NCI-H2081 (cell line): ENCODE data around the gene GATB.

ENCODE experiments used
- DNase-seq, 2 experiments: peaks; one replicate each; lab custom pipeline; 2025; lab: John Stamatoyannopoulos, UW

Gene GATB

DNA sequence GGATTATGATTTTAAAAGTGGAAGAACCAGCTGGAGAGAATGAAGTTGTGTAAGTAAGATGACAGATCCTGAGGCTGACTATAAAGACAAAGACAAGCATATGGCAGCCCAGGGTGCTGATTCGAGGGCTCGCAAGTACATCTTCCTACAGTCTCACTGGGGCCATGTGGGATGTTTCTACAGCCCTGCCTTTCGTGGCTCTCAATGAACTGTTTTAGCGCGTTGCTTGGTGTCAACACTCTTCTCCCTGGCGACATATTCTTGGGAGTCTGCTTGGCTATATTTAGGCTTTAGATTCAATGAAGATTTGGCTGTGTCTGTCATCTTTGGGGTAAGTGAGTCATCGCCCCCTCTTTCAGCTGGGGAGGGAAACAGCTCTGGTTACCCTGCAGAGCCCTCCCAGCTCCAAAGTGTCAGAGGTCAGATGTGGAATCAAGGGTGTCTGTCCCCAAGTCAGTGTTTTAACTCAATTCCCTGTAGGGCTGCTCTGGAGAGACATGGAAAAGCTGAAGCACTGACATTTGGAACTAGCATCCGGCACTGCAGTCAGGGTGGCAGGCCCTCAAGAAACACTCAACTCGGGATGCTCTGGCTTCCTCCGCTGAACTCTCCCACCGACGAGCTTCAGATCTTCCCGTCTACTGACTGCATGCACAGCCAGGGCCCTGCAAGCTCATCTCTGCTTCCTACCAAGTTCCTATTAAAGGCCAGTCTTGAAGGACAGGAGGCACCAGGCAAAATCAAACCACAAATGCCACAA lies 65.7 kb downstream of the GATB start:
- DNase-seq, result no peak

DNA sequence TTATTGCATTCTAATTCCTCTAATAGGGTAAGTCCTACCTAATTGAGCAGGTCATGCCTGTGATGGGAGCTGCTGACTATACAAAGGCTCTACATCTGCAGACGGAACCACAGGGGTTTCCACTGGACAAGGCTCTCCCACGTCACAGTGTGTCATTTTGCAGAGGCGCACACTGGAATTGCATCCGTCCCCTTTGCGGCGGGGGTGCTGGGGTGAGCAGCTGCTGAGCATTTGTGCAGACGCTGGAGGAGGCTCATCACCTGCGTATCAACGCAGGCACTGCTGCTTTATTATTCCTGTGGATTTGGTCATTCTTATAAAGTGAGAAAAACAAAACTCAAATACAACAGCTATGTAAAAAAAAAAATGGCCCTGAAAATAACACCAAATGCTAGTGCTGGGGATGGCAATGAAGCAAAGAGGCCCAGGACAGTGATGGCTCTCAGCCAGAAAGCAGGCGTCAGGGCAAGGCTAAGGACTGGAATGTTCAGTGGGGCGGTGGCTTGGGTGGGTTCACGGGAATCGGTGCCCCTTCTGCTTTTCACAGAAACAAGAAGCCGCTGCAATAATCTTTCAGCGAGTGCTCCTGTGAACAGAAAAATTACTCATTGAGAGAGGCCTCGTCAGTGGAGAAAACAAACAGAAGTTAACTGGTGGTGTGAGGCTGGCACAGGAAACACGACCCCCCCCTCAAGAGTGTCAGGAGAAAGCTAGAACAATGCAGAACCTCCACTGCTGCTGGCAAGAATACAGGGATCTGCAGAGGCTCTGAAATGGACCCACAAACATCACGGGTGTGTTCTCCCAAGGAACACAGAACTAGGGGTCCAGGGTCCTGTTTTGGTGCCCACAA lies 67.8 kb downstream of the GATB start:
- peak in 1 of 2 experiments; percentile 2 for DNase-seq

DNA sequence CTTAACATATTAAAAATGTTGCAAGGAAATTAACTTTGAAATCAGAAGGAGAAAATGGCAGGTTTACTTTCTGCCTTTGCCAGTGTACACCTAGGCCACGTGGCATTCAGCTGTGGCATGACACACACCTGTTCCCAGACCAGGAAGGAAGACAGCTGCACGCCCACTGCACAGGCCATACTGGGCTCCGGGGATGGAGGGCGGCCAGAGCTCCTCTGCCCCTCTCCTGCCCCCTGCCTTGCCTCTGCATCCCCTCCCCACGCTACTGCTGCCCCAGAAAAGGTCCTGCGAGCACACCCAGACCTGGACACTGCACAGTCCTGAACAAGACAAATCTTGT lies 68.4 kb downstream of the GATB start:
- DNase-seq, result no peak

DNA sequence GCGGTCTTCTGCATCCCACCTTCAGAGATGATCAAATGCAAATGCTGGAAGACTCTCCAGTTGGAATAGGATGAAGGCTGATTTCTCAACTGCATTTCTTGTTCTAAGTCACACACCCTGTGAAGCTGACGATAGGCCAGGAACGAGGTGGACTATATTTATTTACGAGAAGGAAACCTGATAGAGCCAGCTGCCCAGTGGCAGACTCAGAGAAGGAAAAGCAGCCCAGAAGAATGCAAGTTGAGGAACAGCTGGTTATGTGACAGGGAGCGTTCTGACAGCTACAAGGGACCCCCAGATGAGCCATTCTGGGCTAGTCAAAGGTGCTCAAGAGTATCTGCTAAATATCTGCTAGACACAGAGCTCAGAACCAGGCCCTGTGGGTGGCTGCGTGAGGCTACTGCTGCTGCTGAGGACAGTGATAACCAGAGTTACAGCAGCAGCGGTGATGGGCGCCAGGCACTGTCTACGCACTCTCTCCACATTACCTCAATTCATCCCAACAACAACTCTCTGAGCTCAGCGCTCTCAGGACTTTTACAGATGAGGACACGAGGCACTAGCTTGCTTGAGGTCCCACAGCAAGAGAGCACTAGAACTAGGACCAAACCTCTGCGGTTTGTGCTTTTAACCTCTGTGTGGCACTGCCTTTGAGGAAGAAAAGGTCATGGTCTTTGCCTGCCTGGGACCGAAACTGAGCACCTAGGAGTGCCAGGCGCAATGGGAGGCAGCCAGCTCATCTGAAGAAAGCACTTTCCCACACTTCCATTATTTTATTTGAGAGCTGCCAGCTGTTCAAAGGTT lies 69.0 kb downstream of the GATB start:
- no peak for DNase-seq

DNA sequence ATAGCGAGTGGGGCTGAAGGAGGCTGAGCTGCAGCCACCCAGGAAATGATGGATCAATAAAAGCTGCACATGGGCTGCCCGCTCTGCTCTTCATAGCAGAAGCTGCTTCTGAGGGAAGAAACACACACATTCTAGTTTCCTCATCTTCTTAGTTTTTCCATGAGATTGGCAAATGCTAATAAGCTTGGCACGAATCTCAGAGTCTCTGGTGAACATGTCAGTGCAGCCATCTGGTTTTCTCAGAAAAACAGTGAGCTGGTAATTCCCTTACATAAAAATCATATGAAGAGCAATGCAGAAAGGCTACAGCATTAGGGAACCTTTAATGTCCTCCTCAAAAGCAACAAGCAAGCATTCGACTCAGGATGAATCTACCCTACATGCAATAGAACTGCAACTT lies 69.9 kb downstream of the GATB start:
- DNase-seq, result no peak

DNA sequence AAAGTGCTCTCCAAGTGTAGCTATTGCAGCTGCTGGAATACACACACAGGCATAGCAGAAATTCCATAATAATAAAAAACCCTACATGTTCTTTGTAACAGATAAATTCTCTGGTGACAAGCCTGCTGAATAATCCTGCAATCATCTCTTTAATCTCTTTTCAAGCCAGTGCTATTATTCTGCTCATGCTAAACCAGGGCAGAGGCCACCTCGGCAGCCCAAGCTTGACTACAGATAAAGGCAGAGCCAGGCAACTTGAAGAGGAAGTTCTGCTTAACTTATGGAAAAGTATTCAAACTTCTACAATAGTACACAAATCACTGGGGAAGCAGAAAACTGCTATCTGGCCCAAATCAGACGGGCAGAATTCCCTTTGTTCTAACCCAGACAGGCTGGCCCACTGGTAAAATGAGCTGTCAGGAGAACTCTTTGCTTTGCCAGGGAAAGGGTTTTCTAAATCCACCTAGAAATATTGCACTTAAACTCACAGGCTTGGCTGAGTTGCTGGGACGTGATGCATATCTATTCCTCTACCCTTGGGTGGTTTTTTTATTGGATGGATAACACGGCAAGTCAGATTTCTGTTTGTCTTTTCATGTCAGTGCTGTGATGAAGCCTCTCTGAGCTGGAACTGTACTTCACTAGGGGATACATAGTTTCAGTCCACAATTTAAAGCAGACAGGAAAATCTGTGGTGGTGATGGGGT lies 70.5 kb downstream of the GATB start:
- DNase-seq, result no peak

DNA sequence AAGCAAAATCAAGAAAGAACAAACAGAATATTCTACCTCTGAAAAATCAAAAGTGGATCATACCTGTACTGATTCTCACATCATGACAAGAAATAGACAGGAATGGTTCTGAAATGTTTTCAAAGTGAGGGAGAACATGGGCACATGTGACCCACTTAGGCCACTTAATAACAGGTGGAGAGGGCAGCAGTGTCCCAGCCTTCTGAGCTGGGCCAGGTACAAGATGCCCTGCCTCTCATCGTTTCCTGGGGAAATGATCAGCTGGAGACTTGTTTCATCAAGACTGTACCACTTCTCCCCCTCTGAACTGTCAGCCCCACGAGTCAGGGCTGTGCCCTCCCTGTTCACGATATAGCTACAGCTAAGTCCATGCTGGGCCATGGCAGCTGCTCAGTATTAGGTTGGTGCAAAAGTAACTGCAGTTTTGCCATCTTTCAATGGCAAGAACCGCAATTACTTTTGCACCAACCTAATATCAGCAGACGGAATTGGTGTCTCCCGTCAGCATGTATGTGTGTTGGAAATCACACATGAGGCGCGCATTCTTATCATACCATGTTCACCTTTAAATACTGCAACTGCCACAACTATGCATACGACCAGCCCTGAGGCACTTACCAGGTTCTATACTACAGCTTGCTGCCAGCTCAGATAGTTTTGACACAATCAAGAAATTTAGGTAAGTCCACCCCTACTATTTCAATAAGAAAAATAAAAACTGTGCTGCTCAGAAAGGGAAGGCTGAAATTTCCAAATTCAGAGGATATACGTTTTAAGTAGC lies 71.4 kb downstream of the GATB start:
- DNase-seq, result no peak

DNA sequence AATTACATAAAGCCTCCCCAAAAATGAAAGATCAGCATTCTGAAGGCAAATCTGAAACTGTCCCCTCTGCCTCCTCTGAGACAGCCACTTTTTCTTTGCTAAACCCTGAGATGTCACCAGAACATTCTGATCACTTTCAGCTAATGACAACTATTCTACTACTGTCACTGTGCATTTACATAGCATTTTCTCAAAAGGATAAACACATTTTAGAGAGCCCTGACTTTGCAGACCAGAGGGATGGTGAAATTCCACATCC lies 72.1 kb downstream of the GATB start:
- DNase-seq, result no peak

DNA sequence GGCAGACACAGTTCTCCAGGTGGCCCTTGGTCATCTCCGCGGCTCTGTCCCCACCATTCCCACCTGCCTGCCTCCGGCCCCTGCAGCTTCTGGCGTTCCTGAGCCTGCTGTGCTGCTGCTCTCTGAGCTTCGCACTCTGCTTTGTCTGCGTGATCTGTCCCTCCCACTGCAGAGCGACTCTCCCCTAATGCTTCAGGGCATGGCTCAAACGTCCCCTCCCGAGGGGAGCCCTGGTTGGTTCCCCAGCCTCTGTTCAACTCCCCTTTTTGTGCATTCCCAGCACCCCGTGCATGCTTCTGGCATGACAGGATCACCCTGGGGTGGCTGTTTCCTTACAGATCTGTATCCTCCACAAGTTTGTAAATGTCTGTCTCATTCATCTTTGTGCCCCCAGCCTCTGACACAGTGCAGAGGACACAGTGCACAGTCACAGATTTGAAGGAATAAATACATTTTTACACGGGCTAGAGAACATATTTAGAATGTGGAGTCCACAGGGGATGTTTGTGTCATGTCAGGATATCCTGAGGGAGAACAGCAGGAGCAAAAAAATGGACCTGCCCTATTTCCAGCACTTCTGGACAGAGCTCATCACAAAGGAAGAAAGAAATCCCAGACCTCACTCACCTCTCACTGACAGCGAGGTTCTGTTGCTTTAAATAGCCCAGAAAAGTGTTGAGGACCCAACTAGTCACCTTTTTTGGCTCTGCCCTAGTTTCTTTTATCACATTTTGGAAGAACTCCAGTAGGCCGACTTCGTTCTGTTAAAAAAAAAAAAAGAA lies 72.6 kb downstream of the GATB start:
- no peak for DNase-seq

DNA sequence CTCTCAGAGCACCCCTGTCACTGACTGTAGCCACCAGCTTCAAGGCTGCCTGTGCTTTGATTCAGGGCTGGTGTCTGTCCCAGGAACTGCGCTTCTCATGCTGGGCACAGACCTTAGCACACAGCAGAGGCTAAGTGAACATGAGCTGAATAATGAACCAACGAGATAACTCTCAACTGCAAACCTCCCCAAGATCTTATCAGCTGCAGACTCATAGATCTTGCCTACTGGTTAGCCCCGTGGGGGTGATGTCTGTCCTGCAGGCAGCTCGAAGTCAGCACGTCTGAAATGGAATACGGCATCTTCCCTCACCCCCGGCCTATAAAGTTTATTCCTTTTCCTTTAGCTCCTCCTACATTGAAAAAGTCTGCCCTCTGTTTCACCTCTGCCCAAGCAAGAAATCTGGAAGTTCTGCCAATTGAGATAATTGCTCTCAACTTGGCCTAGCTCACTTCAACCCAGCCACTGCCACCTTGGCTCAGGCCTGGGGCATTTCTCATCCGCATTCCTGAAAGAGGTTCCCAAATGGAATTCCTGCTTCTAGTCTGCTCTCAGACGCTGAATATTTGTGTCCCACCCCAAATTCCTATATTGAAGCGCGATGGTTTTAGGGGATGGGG lies 73.7 kb downstream of the GATB start:
- no peak for DNase-seq

DNA sequence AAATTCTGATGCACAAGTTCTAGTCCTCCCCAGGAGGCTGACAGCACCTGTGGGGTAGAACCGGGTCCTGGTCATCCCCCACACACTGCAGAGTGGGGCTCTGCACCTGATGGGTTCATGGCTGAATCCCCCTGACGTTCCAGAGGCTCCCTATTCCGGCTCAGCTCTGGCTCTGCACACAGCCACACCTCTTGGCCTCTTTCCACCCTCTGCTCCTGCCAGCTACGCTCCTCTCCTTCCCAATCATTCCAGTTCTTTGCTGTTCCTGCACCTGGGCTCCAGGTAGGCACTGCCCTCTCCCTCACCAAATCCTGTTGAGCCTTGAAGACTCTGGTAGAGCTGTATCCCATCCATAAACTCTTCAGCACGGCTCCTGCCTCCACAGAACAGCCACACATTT lies 75.5 kb downstream of the GATB start:
- no peak for DNase-seq

DNA sequence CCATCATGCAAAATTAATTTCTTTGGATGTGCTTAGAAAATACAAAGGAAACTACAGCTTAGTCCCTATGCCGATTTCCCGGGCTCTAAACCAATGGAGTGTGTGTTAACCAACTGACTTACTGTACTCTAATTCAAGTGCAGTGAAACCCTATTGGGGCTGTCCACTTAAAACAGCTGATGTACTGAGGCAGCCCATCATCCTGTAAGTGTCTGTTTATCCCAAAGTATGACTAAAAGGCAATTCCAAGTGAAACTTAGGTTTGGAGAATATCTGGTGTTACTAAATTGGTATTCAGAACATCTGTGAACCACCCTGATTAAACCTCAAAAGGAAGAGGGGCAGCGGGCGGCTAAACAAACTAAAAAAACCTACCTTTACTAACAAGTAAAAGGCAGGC lies 79.7 kb downstream of the GATB start:
- no peak for DNase-seq

DNA sequence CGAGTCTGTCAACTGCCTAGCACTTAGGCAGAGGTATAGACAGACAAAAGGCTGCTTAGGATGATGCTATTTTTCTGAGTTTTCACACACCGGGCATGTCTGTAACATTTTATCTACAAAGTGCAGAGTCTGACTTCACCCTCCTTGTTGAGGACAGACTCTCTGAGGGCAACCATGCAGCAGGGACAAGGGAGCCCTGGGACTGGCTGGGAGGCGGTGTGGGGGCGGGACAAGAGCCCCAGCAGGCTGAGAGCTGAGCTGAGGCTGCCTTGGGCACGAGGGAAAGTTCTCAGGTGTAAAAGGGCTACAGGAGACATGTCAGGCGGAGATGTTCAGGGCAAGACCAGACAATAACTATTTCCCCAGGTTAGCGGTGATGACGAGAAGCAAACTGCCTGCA lies 81.6 kb downstream of the GATB start:
- no peak for DNase-seq

DNA sequence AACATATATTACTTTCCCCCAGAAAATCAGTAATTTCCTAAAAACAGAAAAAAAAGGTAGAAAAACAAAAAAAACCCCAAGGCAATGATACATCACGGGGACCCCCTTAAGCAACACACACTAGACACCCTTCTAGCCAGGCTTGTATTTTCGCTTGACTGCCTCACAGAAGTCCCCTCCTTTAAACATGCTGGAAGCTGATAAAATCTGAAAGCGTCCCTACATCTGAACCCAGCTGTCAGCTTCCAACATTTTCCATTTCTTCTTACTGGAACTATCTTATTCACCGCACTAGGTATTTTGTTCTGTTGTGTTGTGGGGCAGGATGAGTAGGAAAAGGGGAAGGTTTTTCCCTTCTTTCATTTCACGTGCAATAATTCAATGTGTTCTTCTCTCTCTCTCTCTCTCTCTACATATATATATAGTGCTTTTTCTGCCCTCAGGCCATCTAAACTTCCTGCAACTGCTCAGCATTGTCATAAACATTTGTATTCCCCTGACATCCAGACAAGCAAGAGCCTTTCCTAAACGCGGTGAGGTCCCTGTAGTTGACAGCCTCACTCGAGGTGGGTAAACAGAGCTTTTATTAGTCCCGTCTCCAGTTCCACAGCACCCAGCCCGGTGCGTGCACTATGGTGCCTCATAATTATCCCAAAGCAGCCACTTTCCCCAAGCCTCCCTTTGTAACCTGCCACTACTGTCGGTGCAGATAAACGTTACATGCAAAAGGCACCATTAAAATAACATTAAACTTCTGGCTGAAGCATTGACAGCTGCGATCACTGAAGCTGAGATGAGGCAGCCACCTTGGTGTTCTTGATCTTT lies 82.5 kb downstream of the GATB start:
- DNase-seq, result peak; percentile 56 to 80

DNA sequence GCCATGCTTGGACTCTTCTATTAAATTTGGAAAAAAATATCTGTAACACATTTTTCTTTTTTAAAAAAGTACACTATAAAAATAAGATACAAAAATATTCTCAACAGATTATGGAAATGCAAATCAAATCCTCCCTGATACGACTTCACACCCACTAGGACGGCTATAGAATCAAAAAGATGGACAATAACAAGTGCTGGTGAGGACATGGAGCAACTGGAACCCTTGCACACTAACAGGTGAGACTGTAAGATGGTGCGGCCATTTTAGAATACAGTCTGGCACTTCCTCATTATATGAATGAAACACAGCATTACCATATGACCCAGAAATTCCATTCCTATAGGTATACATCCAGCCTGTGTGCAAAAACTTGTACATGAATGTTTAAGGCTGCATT lies 83.6 kb downstream of the GATB start:
- DNase-seq, result no peak

DNA sequence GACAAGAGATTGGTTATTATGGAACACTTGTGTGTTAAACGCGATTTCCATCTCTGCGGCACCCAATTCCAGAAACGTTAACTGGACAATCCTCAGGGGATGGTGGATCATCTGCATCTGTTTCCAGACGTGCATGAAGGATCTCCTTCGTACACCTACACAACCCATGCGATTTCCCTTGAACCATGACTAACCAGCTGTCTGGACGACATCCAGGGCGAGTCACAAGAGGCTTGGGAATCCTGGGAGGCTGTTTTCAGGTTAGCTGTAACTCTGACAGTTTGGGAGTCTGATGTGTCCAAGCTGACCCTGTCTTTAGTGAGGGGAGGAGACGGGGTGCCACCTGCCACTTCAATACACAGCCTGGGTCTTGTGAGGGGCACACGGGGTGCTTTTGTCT lies 84.5 kb downstream of the GATB start:
- no peak for DNase-seq

DNA sequence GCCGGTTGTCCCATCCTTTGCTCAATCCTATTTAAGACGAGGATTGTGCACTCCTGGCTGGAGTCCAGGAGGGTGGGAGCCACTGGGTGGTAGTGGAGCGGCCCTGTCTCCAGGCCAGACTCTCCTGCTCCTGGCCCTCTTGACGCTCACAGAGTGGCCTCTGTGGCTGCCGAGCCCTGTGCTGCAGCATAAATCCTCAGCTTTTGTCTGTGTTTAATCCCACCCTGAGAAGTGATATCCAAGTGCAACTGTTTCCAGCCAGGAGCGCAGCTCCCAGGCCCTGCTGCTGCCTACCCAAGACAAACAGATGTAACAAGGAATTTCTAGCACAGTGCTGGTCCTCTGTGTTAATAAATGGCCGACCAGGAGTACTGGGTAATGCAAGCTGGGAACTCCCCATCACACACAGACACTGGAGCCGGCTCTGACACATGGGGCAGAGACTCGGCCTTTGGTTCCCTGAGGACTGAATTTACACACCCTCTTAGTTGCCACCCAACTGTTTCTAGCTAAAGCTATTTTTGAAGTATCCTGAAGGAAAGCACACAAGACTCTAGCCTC lies 85.3 kb downstream of the GATB start:
- DNase-seq, result no peak

DNA sequence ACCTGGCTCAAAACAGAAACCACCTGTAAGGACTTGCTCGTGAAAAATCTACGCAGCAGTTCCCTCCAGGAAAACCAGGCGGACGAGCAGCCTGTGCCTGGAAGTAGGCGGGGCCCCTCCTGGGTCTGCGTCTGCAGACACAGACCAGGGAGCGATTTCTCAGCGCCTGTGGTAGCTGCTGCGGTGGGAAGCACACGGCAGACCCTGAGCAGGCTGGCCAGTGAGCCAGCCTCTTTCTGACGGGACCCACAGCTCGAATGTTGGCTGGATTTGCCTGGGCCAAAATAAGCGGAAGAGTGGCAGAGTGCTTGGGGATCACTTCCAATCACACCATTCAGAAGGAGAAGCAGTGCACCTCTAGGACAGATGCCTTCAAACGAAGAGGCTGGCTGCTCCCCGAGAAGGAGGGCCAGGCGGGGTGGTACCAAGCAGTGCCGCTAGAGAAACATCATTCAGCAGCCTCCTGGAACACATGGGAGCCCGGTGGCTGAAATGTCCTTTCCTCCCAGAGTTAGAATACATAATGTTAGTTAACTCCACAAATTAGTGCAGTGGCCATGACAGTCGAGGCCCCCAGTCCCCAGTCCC lies 85.9 kb downstream of the GATB start:
- no peak for DNase-seq
